Adrenal gland (tissue), 5 donors: ENCODE measurements around the gene GRID1.

Source experiments
- CTCF ChIP-seq, 6 experiments: fragments of 450-650 bp in 4 of 6; fragments of 200-600 bp in 2 of 6; sonication (generic) in 1 of 6; IDR thresholded peaks; 1 replicate in 5 of 6; 2 replicates in 1 of 6; pipeline versions ENCODE4 v1.5.1 to v1.8.0; 2016 to 2021; ENCODE audit warnings: antibody characterized with exemption in 6 of 6, mild to moderate bottlenecking in 2 of 6, moderate library complexity in 1 of 6
- POLR2A ChIP-seq, 2 donors: fragments of 450-650 bp; IDR thresholded peaks; one replicate each; pipeline ENCODE4 v1.6.1; 2017; ENCODE audit warnings: antibody characterized with exemption in 2 of 2, mild to moderate bottlenecking in 2 of 2, moderate library complexity in 1 of 2
- donor health status: DM: no; HTN: no; CAD: no.

GRCh38 chr10:85916286-85916685 is 450.3 kb downstream of the GRID1 start:
- TF ChIP-seq CTCF (IDR thresholded peaks at IDR 0.05) (no peak), POLR2A (IDR thresholded peaks at IDR 0.05) (no peak)
